ENCODE results near the gene CDHR1. TPM values are rescaled to one million over a fixed set of nuclear protein-coding genes. Genes with fewer than 3 reads are reported as not detected.

Gene CDHR1
- total RNA-seq, 1 experiment from 2014 or later, result 5.0 TPM

- H3K4me1 Mint-ChIP-seq, result peaks cover 9% of the 10 kb centered on the region; the same call in 1 of the 2 replicates
- no peak overlapping the region for H3K4me3 Mint-ChIP-seq
- no peak overlapping the region for H3K27ac Mint-ChIP-seq
- no peaks in the 10 kb centered on the region for H3K9me3 Mint-ChIP-seq
- CTCF ChIA-PET, result interaction anchor here (1.7 kb wide), 1 partner anchor 49 kb away, joined by 7 read pairs; no protein-coding TSS in a partner anchor
- H3K36me3 Mint-ChIP-seq, result no peaks in the 10 kb centered on the region
- TF ChIP-seq ARID4B (CRISPR knock-in tag; IDR thresholded peaks at IDR 0.05; ENCODE audit: borderline replicate concordance) (no peak), ZNF219 (CRISPR knock-in tag; IDR thresholded peaks at IDR 0.05; ENCODE audit: borderline replicate concordance) (no peak), ZNF263 (CRISPR knock-in tag; IDR thresholded peaks at IDR 0.05; ENCODE audit: low read depth) (no peak), TCF7 (CRISPR knock-in tag; IDR thresholded peaks at IDR 0.05; ENCODE audit: low read depth) (no peak), RORB (CRISPR knock-in tag; IDR thresholded peaks at IDR 0.05) (no peak), ZNF138 (CRISPR knock-in tag; conservative IDR thresholded peaks at IDR 0.05) (no peak), ZNF416 (CRISPR knock-in tag; IDR thresholded peaks at IDR 0.05) (no peak), SMAD3 (CRISPR knock-in tag; IDR thresholded peaks at IDR 0.05; ENCODE audit: borderline replicate concordance) (no peak), GABPB1 (CRISPR knock-in tag; IDR thresholded peaks at IDR 0.05) (no peak), CDX4 (CRISPR knock-in tag; IDR thresholded peaks at IDR 0.05; ENCODE audit: borderline replicate concordance) (no peak), MXD4 (CRISPR knock-in tag; IDR thresholded peaks at IDR 0.05; ENCODE audit: borderline replicate concordance) (no peak)
- ATAC-seq, result no peak
- POLR2A ChIA-PET, result interaction anchor here (1.0 kb wide), 1 partner anchor 9 kb away, joined by 3 read pairs; no protein-coding TSS in a partner anchor
- peaks cover 55% of the 10 kb centered on the region for H3K27me3 Mint-ChIP-seq (ENCODE audit: low read depth)
- no peak for DNase-seq (ENCODE audit: low spot score)
These were observed 2.6 kb downstream of the CDHR1 start for GRCh38 chr10:84196941-84197340.

- no peaks in the 10 kb centered on the region for H3K9me3 Mint-ChIP-seq
- H3K27me3 Mint-ChIP-seq (ENCODE audit: low read depth), result peaks cover 48% of the 10 kb centered on the region
- peaks cover 9% of the 10 kb centered on the region; the same call in 1 of the 2 replicates for H3K4me1 Mint-ChIP-seq
- ATAC-seq (no peak), DNase-seq (ENCODE audit: low spot score) (no peak)
- CTCF ChIA-PET, result interaction anchor here (0.6 to 1.7 kb wide), 2 partner anchors 50 to 175 kb away, joined by 3 to 7 read pairs; no protein-coding TSS in a partner anchor
- POLR2A ChIA-PET, result no interaction called here
- no peak overlapping the region for H3K4me3 Mint-ChIP-seq
- H3K36me3 Mint-ChIP-seq, result no peaks in the 10 kb centered on the region
- no peak overlapping the region for H3K27ac Mint-ChIP-seq
- no peak for TF ChIP-seq PRDM15 (CRISPR knock-in tag; IDR thresholded peaks at IDR 0.05)
- no peak for TF ChIP-seq ZNF425 (CRISPR knock-in tag; conservative IDR thresholded peaks at IDR 0.05)
- TF ChIP-seq E2F4 (CRISPR knock-in tag; IDR thresholded peaks at IDR 0.05; ENCODE audit: borderline replicate concordance, low read depth), result no peak
- TF ChIP-seq FOXP1 (CRISPR knock-in tag; IDR thresholded peaks at IDR 0.05; ENCODE audit: borderline replicate concordance), result no peak
- no peak for TF ChIP-seq STAT6 (CRISPR knock-in tag; conservative IDR thresholded peaks at IDR 0.05; ENCODE audit: low read depth)
These were observed 3.3 kb downstream of the CDHR1 start for GRCh38 chr10:84197643-84198042.

All from WTC11 (cell line).